AG09319 (cell line): ENCODE results near the gene EML6.

Experiments used
- DNase-seq: peaks from one replicate; pipeline ENCODE4 v3.0.0-alpha.2; 2010; ENCODE audit warnings: low read depth; ENCODE audit errors: extremely low read depth
- TF ChIP-seq, protein P1 (sequence below): IDR thresholded peaks from 2 replicates; pipeline ENCODE4 v1.5.1; 2011; ENCODE audit warnings: low read depth, mild to moderate bottlenecking, inconsistent platforms, low read length, moderate library complexity

EML6 gene

DNA sequence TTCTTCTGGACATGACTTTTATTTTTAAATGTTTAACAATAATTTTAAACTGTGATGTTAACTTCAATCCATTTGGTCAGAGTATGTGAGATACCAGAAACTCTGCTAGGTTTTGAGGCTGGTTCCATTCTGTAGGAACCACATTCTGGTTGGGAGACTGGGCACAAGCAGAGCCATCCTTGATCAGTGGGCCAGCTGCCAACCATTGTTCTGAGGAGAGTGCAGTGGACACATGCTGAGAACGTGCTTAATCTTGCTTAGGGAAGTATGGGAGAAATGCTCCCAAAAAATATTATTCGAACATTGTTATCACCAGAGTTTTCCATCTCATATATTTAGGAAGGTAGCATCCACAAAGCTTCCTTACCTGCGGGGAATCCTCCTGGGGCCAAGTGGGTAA is 171.0 kb downstream of the EML6 start:
- DNase-seq = no peak
- TF ChIP-seq, protein P1, sequence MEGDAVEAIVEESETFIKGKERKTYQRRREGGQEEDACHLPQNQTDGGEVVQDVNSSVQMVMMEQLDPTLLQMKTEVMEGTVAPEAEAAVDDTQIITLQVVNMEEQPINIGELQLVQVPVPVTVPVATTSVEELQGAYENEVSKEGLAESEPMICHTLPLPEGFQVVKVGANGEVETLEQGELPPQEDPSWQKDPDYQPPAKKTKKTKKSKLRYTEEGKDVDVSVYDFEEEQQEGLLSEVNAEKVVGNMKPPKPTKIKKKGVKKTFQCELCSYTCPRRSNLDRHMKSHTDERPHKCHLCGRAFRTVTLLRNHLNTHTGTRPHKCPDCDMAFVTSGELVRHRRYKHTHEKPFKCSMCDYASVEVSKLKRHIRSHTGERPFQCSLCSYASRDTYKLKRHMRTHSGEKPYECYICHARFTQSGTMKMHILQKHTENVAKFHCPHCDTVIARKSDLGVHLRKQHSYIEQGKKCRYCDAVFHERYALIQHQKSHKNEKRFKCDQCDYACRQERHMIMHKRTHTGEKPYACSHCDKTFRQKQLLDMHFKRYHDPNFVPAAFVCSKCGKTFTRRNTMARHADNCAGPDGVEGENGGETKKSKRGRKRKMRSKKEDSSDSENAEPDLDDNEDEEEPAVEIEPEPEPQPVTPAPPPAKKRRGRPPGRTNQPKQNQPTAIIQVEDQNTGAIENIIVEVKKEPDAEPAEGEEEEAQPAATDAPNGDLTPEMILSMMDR = no peak

DNA sequence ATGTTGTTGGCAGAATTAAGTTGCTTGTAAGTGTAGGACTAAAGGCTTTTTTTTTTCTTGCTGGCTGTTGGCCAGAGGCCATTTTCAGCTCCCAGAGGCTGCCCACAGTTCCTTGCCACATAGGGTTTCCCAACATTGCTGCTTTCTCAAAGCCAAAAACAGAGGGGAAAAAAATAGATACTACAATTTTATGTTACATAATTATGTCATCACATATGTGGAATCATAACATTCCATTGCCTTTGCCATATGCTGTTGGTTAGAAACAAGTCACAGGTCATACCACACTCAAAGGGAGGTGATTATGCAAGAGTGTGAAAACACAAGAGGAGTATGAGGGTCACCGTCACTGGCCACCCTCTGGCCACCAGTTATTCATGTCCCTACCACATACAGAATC is 172.3 kb downstream of the EML6 start:
- TF ChIP-seq, protein P1 = no peak
- DNase-seq = no peak

DNA sequence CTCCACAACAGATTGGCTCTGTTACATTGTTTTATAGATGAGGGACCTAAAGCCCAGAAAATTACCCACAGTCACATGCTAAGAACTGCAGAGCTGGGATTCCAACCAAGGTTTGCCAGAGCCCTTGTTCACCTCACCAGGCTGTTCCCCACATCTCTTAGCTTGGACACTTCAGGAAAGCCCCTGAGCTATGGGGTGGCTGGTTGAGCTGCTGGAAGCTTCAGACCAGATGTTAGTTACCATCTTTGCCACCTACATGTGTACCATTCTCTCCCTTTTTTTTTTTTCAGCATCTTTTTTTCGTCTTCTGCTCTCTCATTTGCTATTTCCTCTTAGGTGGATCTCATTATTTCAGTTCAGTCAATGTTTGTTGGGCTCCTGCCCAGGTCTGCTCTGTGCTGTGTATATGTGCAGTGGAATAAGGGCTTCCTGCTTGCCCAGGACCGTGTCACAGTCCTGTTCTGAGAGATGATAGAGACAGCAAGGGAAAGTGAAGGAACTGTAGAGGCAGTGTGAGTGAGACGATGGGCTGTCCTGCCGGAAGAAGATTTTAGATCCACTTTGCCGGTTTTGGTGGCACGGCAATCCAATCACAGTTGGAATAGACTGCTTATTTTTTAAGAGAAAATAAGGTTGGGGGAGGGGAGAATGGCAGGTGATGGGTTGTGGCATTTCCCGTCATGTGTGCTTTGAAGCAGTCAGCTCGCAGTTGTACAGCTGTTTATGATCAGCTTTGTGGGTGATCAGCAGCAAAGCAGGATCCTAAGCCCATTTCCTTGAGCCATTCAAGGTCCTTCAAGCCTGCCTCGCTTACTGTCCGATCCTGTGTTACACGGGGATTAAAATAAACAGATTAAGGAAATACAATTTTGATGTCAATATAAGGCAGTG is 174.2 kb downstream of the EML6 start:
- DNase-seq = no peak
- TF ChIP-seq, protein P1 = no peak

- TF ChIP-seq, protein P1 = no peak
Observed at GRCh38 chr2:54898456-54899226, 175.2 kb downstream of the EML6 start.

GRCh38 chr2:54899576-54900200 is 176.2 kb downstream of the EML6 start:
- TF ChIP-seq, protein P1 = peak; percentile 76
- peak; percentile 31 for DNase-seq

More at GRCh38 chr2:54898456-54899226, 175.2 kb downstream of the EML6 start:
- DNase-seq = no peak

DNA sequence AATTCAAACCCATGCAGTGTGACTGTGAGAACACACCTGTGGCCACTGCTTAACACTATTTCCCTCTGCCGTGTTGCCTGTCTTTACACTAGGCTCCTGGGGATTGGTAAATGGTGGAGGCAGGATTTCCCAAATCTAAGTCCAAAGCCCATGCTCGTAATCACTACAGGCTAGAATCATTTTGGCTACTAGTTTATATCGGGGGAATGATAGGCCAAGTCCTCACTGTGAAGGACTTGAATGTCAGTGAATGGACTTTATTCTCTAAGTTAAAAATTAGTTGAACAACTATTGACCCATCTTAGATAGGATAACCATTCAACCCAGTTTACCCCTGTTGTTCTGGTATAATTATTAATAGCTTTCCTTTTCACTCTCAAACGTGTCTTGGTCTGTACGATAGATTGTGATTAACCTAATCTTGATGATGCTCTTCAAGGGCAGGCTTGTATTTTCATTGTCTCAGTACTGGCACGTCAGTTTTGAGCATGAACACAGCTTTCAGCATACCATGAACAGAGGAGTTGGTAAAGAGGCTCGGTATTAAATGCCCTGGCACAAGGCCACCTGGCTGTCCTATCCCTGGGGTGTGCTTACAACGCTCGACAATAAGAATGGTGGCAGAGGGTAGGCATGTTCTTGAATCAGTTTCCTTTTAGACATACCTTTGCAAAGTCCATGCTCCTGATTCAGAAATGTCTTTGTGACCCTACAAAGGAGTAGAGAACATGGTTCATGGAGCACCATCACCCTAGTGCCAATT is 177.9 kb downstream of the EML6 start:
- no peak for DNase-seq
- TF ChIP-seq, protein P1 = no peak
